Astrocyte of the spinal cord (primary cell): ENCODE results near the gene SFXN4.

ENCODE experiments used
- DNase-seq: peaks from one replicate; pipeline ENCODE4 v3.0.0; 2011; ENCODE audit warnings: low read depth, low spot score
- H3K4me3 ChIP-seq: 2 replicates; pipeline ENCODE4 v1.5.1; 2011; ENCODE audit warnings: low read depth, mild to moderate bottlenecking, low read length, moderate library complexity
- CTCF ChIP-seq: IDR thresholded peaks from 2 replicates; pipeline ENCODE4 v1.5.1; 2012; ENCODE audit warnings: low read depth, mild to moderate bottlenecking, low read length, inconsistent platforms
- in situ Hi-C: cut with HindIII; loops from 2 replicates; pipeline ENCODE4 v1.10.0; 2017; ENCODE audit warnings: low sequenced_read_pairs

The SFXN4 gene

GRCh38 chr10:119203006-119203405 lies 37.5 kb upstream of the SFXN4 start:
- TF ChIP-seq CTCF, result no peak
- in situ Hi-C loops, result no loop called here
- peak; percentile 61 for DNase-seq

GRCh38 chr10:119201233-119201632 lies 35.7 kb upstream of the SFXN4 start:
- TF ChIP-seq CTCF, result no peak
- DNase-seq, result no peak
- in situ Hi-C loops, result no loop called here
- H3K4me3 ChIP-seq, result no peak overlapping the region

More at GRCh38 chr10:119203006-119203405, 37.5 kb upstream of the SFXN4 start:
- H3K4me3 ChIP-seq, result no peak overlapping the region

- H3K4me3 ChIP-seq, result no peak overlapping the region
- peak; percentile 85 for DNase-seq
- in situ Hi-C loops, result no loop called here
- TF ChIP-seq CTCF, result peak; percentile 91
Observed at GRCh38 chr10:119199231-119199992, 33.9 kb upstream of the SFXN4 start.

- TF ChIP-seq CTCF, result peak; percentile 60
- in situ Hi-C loops, result no loop called here
- no peak for DNase-seq
- no peak overlapping the region for H3K4me3 ChIP-seq
Observed at GRCh38 chr10:119198438-119198837, 32.9 kb upstream of the SFXN4 start.

- peak; percentile 52 for DNase-seq
- H3K4me3 ChIP-seq, result no peak overlapping the region
- in situ Hi-C loops, result no loop called here
- no peak for TF ChIP-seq CTCF
Observed at GRCh38 chr10:119197921-119198320, 32.4 kb upstream of the SFXN4 start.

GRCh38 chr10:119191881-119192280 lies 26.4 kb upstream of the SFXN4 start:
- TF ChIP-seq CTCF, result no peak
- DNase-seq, result no peak
- in situ Hi-C loops, result no loop called here

More at GRCh38 chr10:119191881-119192280, 26.4 kb upstream of the SFXN4 start:
- no peak overlapping the region for H3K4me3 ChIP-seq
